HL-60 (cell line): ENCODE measurements around the gene PRKD1.

Experiments used
- POLR2AphosphoS5 ChIP-seq: IDR thresholded peaks from 2 replicates; pipeline ENCODE4 v1.6.1; 2012; ENCODE audit warnings: low read depth
- TF ChIP-seq, protein P1 (sequence below): IDR thresholded peaks from one replicate; pipeline ENCODE4 v1.5.1; 2011; ENCODE audit warnings: low read length, control low read depth, inconsistent platforms; ENCODE audit not compliant: insufficient read depth
- TF ChIP-seq, protein P2 (sequence below): IDR thresholded peaks from 2 replicates; pipeline ENCODE4 v1.6.1; 2012; ENCODE audit warnings: low read depth; ENCODE audit not compliant: insufficient replicate concordance

DNA sequence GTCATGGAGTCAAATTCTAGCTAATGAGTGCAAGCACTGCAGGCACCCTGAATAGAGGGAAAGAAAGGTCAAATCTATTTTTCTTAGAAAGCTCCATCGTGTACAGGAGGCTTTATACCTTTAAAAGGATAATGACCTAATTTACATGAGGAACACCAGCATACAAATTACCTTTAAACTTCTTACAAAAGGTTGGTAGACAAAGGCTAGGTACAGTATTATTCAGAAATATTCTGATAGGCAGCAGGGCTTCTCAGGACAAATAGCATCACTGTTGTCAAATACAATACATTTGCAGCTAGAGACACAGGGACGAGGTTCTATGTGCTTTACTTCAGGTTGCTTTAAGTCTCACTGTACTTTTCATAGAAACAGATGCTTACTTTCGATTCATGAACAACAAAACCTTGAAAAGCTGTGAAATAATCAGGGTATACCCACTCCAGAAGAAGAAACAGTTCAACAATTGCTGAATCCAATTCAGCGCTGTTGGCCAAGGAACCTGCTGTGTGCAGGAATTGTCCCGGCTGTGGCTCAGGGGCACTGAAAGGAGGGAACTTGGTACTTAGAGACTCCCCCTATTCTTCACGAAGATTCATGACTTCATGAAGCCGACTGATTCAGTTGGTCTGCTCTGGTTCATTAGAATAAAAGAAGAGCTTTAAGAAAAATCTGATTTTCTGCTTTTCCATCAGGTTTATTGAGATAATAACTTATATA lies 252.9 kb downstream of the PRKD1 start:
- TF ChIP-seq, protein P1, sequence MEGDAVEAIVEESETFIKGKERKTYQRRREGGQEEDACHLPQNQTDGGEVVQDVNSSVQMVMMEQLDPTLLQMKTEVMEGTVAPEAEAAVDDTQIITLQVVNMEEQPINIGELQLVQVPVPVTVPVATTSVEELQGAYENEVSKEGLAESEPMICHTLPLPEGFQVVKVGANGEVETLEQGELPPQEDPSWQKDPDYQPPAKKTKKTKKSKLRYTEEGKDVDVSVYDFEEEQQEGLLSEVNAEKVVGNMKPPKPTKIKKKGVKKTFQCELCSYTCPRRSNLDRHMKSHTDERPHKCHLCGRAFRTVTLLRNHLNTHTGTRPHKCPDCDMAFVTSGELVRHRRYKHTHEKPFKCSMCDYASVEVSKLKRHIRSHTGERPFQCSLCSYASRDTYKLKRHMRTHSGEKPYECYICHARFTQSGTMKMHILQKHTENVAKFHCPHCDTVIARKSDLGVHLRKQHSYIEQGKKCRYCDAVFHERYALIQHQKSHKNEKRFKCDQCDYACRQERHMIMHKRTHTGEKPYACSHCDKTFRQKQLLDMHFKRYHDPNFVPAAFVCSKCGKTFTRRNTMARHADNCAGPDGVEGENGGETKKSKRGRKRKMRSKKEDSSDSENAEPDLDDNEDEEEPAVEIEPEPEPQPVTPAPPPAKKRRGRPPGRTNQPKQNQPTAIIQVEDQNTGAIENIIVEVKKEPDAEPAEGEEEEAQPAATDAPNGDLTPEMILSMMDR = no peak
- TF ChIP-seq, protein P2, sequence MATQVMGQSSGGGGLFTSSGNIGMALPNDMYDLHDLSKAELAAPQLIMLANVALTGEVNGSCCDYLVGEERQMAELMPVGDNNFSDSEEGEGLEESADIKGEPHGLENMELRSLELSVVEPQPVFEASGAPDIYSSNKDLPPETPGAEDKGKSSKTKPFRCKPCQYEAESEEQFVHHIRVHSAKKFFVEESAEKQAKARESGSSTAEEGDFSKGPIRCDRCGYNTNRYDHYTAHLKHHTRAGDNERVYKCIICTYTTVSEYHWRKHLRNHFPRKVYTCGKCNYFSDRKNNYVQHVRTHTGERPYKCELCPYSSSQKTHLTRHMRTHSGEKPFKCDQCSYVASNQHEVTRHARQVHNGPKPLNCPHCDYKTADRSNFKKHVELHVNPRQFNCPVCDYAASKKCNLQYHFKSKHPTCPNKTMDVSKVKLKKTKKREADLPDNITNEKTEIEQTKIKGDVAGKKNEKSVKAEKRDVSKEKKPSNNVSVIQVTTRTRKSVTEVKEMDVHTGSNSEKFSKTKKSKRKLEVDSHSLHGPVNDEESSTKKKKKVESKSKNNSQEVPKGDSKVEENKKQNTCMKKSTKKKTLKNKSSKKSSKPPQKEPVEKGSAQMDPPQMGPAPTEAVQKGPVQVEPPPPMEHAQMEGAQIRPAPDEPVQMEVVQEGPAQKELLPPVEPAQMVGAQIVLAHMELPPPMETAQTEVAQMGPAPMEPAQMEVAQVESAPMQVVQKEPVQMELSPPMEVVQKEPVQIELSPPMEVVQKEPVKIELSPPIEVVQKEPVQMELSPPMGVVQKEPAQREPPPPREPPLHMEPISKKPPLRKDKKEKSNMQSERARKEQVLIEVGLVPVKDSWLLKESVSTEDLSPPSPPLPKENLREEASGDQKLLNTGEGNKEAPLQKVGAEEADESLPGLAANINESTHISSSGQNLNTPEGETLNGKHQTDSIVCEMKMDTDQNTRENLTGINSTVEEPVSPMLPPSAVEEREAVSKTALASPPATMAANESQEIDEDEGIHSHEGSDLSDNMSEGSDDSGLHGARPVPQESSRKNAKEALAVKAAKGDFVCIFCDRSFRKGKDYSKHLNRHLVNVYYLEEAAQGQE = no peak
- TF ChIP-seq POLR2AphosphoS5 = no peak
